GM21515 (cell line): Measurements from ENCODE around the gene ENO3.
"Not testable (repeated sequence)": the region's sequence is repeated elsewhere in the genome, so short reads cannot be mapped to it uniquely, and the experiment has no call there.

Source experiments
- ATAC-seq: cut with Tn5 transposase; IDR thresholded peaks from one replicate; pipeline ENCODE4 v1.9.1; 2021; ENCODE audit not compliant: unreplicated experiment

The ENO3 gene

DNA sequence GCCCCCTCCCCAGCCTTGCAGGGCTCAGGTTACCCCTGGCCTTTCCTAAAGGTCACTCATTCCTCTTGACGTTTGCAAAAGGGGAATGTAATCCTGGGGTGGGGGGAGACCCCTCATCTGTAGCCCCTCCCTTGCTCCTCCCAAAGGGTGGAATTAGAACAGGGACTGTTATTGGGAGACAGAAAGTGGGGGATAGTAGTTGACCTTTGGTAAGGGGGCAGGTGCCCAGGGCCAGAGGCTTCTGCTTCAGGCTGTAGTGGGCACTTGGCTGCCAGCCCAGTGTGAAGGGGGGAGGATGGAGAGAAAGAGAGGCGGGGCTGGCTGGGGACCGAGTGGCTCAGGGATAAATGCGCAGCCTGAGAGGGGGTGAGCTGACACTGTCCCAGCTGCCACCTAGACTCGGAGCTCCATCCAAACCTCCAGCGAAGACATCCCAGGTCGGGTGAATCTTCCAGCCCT, at the start of gene ENO3:
ENO3 (plus strand) TSS at position 374 of the 459 bp plus-strand sequence. CDS start 711 bp downstream, outside the sequence.
- ATAC-seq = no peak

DNA sequence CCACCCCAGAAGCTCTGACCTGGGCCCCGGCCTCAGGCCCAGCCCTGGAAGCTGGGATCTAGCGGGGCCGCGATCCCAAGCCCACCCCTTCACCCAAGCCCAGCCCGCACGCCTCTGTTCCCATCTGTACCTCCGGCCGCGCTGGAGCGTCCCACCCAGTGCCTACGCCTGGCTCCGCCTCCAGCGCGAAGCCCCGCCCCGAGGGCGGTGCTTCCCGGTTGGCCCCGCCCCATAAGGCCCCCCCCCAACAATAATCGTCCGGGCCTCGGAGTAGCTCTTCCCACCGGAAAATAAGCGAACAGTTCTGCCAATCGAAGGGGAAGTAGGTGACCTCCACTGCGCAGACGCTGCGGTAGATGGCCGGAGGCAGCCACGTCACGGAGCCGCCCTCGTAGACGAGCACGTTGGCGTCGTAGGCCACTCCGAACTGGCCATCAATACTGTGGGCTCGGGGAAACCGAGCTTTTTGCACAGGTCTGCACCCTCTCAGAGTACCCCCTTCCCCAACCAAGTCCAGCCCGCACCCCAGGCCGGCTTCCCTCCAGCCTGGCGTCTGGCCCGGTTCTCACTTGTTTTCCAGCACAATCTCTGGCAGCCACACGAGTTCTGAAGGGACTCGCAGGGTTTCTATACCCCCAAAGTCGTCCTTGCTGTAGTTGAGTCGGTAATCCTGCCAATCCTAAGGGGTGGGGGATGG, 49.1 kb upstream of the ENO3 start:
- no peak for ATAC-seq

DNA sequence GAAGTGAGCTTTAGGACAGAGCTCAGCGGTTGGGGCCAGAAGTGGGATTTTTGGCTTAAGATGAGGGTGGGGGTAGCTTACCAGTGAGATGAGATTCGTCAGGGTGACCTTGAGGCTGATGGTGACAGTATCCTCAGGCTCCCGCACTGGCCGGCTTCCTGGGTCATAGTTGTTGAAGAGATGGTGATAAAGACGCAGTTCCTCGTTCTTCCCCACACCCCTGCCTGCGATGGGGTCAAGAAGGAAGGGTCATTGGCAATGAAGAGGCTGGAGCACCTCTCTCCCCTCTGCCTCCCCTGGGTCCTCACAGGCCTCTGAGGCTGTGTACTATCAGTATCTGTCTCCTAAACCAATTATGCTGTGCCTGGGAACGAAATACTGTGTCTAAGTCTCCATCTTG, 48.4 kb upstream of the ENO3 start:
- ATAC-seq = no peak

DNA sequence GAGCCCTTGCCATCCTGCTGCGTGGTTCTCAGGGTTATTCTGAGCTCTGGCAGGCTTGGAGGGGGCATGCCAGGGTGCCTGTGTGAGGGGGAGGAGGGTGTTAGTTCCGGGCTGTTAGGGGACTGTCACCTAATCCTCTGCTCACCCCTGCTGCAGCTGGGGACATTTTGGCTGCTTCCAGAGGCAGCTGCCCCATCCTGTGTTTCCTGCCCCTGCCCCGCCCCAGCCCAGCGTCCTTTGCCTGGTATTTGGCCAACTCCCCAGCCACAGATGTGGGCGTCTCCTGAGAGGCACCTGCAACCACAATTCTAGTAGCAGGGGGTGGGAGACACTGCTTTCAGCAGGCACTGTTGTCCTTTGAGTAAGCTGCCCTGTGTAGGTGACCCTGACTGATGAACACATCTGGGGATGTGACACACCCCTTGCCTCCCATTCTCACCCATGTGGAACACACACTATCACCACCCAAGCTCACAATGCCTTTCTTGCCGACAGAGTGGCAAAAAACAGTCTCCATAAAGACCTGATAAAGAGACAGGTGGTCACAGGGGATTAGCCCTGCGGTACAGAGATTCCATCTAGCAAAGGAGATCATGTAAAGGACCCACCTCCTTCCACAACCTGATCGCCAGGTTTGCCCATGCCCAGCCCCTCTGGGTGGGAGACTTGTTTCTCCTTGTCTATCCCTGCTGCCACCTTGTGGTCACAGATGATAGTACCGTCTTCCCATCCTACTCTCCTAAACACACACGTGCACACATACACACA, 47.7 kb upstream of the ENO3 start, which contains the start of gene CHRNE:
CHRNE (minus strand) TSS at position 48 of the 768 bp plus-strand sequence; CDS start at position 13, 35 bp downstream.
- no peak for ATAC-seq

DNA sequence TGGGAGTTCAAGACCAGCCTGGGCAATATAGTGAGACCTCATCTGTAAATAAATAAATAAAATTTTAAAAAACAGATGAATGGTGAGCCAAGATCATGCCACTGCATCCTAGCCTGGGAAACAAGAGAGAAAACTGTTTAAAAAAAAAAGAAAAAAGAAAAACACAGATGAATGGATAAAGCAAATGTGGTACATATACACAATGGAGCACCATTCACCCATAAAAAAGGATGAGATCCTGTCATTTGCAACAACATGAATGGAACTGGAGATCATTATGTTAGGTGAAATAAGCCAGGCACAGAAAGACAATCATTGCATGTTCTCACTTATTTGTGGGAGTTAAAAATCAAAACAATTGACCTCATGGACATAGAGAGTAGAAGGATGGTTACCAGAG, 44.3 kb upstream of the ENO3 start:
- not testable (repeated sequence) for ATAC-seq

DNA sequence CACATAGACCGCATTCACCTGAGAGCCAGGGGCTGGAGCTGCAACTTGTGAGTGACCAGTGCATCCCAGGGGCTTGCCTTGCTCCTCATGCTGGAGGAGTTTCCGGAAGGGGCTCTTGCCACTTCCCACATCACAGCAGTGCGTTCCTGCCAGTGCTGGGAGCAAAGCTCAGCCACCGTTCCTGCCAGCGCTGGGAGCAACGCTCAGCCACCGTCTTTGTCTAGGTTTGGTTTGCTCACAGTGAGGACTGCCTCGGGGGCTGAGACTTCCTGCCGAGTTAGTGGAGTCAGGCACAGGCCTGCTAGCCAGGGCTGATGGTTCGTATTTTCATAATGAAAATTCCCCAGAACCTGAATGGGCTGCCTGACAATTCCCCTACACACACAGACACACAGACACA, 42.6 kb upstream of the ENO3 start:
- no peak for ATAC-seq

DNA sequence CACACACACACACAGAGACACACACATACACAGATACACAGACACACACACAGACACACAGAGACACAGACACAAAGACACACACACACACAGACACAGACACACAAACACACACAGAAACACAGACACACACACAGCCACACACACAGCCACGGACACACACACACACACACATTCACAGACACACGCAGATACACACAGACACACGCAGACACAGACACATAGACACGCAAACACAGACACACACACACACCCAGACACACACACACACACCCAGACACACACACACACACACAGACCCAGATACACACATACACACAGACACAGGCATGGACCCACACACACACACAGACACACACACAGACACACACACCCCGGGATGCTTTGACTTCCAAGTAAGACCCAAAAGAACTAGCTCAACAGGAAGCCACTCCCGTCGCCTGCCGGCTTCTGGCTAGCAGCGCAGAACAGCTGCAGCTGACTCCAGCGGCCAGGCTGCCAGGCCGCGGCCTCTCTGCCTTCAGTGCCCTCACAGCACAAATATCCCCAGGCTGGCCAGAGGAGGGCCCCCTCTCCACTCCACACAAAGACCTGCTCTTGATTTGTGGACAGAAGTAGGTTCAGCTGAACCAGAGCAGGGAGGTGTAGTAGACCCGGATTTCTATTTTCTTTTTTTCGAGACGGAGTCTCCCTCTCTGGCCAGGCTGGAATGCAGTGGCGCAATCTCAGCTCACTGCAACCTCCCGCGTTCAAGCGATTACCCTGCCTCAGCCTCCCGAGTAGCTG, 42.0 kb upstream of the ENO3 start:
- ATAC-seq = peak; percentile 51

DNA sequence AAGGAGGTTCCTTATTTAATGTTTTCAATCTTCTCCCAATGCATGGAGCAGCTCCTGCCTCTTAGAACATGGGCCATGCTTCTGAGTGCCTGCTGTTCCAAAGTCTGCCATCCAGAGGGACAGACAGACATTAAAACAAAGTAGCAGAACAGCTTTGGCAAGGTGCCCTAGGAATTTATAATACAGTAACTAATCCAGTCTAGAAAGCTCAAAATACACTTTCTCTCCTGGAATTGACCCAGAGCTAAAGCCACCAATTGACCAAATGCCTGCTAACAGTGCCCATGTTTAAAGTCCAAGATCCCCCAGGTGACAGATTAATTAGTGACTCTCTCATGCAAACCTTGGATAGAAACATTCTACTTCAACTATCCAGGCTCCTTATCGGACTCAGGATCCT, 36.9 kb upstream of the ENO3 start:
- ATAC-seq = no peak

DNA sequence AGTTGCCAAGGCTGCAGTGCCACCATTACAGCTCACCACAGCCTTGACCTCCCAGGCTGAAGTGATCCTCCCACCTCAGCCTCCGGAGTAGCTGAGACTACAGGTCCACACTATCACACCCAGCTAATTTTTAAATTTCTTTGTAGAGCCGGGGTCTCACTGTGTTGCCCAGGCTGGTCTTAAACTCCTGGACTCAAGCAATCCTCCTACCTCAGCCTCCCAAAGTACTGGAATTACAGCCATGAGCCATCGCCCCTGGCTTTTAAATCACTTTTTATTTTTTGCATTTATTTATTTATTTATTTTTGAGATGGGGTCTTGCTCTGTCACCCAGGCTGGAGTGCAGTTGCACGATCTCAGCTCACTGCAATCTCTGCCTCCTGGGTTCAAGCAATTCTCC, 36.4 kb upstream of the ENO3 start:
- ATAC-seq = not testable (repeated sequence)

DNA sequence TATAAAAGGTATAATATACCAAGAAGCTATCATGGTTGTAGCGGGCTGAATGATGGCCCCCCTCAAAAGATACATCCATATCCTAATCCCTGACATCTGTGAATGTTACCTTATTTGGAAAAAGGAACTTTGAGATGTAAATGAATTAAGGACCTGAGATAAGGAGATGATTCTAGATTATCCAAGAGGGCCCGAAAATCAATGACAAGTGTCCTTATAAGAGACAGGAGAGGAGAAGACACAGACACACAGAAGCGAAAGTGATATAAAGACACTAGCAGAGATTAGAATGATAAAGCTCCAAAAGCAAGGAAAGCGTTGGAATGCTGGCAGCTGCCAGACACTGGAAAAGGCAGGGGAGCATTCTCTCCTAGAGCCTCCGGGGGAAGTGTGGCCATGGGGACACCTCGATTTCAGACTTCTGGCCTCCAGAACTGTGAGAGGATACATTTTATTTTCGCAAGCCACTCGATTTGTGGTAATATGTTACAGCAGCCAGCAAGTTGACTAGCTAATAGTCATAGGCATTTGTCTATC, 31.3 kb upstream of the ENO3 start:
- no peak for ATAC-seq

DNA sequence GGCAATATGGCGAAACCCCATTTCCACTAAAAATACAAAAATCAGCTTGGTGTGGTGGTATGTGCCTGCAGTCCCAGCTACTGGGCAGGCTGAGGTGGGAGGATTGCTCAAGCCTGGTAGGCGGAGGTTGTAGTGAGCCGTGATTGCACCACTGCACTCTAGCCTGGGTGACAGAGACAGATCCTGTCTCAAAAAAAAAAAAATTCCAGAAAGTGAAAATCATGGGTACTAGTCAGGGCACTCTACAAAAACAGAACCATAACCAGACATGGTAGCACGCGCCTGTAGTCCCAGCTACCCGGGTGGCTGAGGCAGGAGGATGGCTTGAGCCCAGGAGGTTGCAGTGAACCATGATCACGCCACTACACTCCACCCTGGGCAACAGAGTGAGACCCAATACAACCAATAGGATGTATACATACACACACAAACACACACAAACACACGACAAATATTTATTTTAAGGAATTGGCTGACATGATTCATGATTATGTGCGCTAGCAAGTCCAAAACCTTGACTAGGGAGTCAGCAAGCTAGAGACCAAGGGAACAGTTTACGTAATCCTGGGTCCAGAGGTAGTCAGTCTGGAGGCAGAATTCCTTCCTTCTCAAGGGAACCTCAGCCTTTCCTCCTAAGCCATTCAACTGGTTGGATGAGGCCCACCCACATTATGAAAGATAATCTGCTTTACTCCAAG, 30.4 kb upstream of the ENO3 start:
- ATAC-seq = no peak

DNA sequence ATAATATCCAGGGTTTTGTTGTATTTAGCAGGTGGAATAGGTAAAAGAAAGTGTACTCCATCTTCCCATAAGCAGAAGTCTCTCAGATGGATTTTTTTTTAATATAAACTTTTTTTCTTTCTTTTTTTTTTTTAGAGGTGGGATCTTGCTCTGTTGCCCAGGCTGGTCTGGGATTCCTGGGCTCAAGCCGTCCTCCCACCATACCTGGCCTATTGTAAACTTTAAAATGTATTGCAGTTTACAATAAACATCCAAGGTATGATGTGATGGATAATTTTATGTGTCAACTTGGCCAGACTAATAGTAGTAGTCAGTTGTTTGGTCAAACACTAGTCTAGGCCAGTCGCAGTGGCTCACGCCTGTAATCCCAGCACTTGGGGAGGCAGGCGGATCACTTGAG, 29.6 kb upstream of the ENO3 start:
- no peak for ATAC-seq

DNA sequence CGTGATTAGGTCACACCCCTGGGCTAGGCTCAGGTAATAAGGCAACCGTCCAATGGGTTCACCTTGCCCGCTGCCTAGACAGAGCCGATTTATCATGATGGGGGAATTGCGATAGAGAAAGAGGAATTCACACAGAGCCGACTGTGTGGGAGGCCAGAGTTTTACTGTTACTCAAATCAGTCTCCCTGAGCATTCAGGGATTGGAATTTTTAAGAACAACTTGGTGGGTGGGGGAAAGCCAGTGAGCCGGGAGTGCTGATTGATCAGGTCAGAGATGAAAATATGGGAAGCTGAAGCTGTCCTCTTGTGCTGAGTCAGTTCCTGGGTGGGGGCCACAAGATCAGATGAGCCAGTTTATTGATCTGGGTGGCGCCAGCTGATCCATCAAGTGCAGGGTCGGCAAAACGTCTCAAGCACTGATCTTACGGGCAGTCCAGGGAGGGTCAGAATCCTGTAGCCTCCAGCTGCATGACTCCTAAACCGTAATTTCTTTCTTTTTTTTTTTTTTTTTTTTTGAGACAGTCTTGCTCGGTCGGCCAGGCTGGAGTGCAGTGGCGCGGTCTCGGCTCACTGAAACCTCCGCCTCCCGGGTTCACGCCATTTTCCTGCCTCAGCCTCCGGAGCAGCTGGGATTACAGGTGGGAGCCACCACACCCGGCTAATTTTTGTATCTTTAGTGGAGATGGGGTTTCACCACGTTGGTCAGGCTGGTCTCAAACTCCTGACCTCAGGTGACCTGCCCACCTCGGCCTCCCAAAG, 24.2 kb upstream of the ENO3 start:
- not testable (repeated sequence) for ATAC-seq

DNA sequence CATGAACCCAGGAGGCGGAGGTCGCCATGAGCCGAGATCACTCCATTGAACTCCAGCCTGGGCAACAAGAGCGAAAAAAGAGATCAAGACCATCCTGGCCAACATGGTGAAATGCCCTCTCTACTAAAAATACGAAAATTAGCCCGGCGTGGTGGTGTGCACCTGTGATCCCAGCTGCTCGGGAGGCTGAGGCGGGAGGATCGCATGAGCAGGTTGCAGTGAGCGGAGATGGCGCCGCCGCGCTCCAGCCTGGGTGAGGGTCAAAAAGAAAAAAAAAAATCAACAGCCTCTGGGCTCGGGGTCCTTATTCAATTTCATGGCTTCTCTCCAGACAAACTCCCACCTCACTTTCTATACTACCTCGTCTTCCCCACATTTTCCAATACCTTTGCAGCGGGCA, 22.0 kb upstream of the ENO3 start:
- no peak for ATAC-seq

DNA sequence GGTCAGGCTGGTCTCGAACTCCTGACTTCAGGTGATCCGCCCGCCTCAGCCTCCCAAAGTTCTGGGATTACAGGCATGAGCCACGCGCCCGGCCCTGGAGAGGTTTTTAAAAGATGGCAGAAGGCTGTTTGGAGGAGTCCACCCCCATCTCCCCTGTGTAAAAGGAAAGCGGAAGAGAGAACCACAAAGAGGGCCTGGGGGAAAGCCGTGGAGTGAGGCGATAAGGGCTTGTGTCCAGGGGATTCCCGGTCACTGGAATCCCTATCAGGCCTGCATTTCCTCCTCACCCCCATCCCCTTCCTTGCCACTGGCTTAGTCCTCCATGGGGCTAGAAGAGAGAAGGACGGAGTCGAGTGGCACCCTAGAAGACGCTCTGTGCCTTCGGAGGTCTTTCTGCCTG, 19.0 kb upstream of the ENO3 start, which contains the start of gene GP1BA:
GP1BA (plus strand) TSS at position 315 of the 400 bp plus-strand sequence. CDS start 328 bp downstream, outside the sequence.
- no peak for ATAC-seq

DNA sequence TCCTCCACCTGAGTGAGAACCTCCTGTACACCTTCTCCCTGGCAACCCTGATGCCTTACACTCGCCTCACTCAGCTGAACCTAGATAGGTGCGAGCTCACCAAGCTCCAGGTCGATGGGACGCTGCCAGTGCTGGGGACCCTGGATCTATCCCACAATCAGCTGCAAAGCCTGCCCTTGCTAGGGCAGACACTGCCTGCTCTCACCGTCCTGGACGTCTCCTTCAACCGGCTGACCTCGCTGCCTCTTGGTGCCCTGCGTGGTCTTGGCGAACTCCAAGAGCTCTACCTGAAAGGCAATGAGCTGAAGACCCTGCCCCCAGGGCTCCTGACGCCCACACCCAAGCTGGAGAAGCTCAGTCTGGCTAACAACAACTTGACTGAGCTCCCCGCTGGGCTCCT, 18.2 kb upstream of the ENO3 start:
- ATAC-seq = no peak

DNA sequence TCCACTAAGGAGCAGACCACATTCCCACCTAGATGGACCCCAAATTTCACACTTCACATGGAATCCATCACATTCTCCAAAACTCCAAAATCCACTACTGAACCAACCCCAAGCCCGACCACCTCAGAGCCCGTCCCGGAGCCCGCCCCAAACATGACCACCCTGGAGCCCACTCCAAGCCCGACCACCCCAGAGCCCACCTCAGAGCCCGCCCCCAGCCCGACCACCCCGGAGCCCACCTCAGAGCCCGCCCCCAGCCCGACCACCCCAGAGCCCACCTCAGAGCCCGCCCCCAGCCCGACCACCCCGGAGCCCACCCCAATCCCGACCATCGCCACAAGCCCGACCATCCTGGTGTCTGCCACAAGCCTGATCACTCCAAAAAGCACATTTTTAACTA, 17.3 kb upstream of the ENO3 start:
- ATAC-seq = no peak

DNA sequence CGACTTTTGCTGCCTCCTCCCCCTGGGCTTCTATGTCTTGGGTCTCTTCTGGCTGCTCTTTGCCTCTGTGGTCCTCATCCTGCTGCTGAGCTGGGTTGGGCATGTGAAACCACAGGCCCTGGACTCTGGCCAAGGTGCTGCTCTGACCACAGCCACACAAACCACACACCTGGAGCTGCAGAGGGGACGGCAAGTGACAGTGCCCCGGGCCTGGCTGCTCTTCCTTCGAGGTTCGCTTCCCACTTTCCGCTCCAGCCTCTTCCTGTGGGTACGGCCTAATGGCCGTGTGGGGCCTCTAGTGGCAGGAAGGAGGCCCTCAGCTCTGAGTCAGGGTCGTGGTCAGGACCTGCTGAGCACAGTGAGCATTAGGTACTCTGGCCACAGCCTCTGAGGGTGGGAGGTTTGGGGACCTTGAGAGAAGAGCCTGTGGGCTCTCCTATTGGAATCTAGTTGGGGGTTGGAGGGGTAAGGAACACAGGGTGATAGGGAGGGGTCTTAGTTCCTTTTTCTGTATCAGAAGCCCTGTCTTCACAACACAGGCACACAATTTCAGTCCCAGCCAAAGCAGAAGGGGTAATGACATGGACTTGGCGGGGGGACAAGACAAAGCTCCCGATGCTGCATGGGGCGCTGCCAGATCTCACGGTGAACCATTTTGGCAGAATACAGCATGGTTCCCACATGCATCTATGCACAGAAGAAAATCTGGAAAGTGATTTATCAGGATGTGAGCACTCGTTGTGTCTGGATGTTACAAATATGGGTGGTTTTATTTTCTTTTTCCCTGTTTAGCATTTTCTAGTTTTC, 16.5 kb upstream of the ENO3 start:
- ATAC-seq = no peak

DNA sequence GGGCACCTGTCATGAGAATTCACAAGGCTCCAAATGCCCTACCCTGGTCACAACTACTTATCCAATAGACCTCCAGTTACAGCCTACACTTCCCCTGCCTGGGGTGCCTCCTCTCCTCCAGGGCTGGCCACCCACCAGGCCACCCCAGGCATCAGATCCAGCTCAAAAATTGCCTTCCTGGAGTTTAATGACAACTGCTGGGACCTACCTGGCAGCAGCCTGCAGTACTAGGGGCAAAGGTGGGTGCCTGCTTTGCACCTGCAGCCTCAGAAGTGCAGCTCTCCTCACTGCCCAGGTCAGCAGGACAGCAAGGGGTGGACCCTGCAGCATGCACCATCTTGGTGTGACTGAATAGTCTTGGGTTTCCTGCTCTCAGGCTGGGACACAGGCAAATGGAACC, 15.3 kb upstream of the ENO3 start:
- ATAC-seq = no peak
